Left lung (tissue), 10 donors: ENCODE results near the gene DLG2. TPM values are rescaled to one million over a fixed set of nuclear protein-coding genes. Genes with fewer than 3 reads are reported as not detected.

Source experiments
- ATAC-seq: fragments of 200-7000 bp; cut with Tn5 transposase; one replicate; pipeline ENCODE4 v1.9.1; 2020; ENCODE audit warnings: moderate library complexity
- DNase-seq, 4 donors: peaks; one replicate each; pipeline ENCODE4 v3.0.0-alpha.2; 2013 to 2020
- H3K27ac ChIP-seq, 2 donors: fragments of 200-600 bp; sonication (generic) in 1 of 2; one replicate each; pipeline versions ENCODE4 v1.5.0 to v1.8.0; 2020 to 2021
- H3K27me3 ChIP-seq, 2 donors: fragments of 200-600 bp; sonication (generic) in 1 of 2; one replicate each; pipeline versions ENCODE4 v1.5.0 to v1.8.0; 2020 to 2021
- H3K36me3 ChIP-seq, 2 donors: fragments of 200-600 bp; sonication (generic) in 1 of 2; one replicate each; pipeline versions ENCODE4 v1.5.0 to v1.8.0; 2020 to 2021
- H3K4me1 ChIP-seq, 2 donors: fragments of 200-600 bp; one replicate each; pipeline ENCODE4 v1.8.0; 2021
- H3K4me3 ChIP-seq, 2 donors: fragments of 200-600 bp; sonication (generic) in 1 of 2; one replicate each; pipeline versions ENCODE4 v1.5.0 to v1.8.0; 2020 to 2021; ENCODE audit warnings: mild to moderate bottlenecking in 1 of 2
- H3K9me3 ChIP-seq, 2 donors: fragments of 200-600 bp; sonication (generic) in 1 of 2; one replicate each; pipeline versions ENCODE4 v1.5.0 to v1.8.0; 2020 to 2021
- CTCF ChIP-seq, 2 donors: fragments of 200-600 bp; sonication (generic) in 1 of 2; IDR thresholded peaks; one replicate each; pipeline versions ENCODE4 v1.5.0 to v1.8.0; 2021; ENCODE audit warnings: antibody characterized with exemption in 2 of 2
- intact Hi-C, 2 donors: fragments of 100-400 bp; cut with DNase I; formaldehyde crosslinking; loops; one replicate each; pipeline versions ENCODE4 v1.11.2 to v1.14.2; 2022
- polyA plus RNA-seq, 6 donors: library from polyadenylated mRNA; unstranded; fragments of 120-200 nt; gene quantifications; one replicate each; pipeline ENCODE4 v1.2.1, GENCODE V29; 2013; ENCODE audit not compliant: insufficient read length in 6 of 6
- total RNA-seq, 2 donors: library from RNA; stranded (reverse); fragmentation: NEBNext Ultra II Directional; extraction: Animal tissue kit (Norgen Biotek cat#: 25700); gene quantifications; one replicate each; pipeline ENCODE4 v1.2.1, GENCODE V29; 2021
- donor health status: DM: no; HTN: yes; CAD: no.
- donor health status: DM: no; HTN: no; CAD: no.

Gene DLG2
- total and polyA plus RNA-seq, 8 donors, result 4.5 to 15.0 (median 8.6) TPM

- intact Hi-C loops, result no loop called here
- no peak for ATAC-seq
- TF ChIP-seq CTCF (IDR thresholded peaks at IDR 0.05), result no peak
Measured at GRCh38 chr11:83680321-83680720, 1946.8 kb downstream of the DLG2 start.

GRCh38 chr11:83678831-83679584, 1948.1 kb downstream of the DLG2 start:
- no peaks in the 10 kb centered on the region for H3K4me1 ChIP-seq
- H3K4me3 ChIP-seq, result no peak overlapping the region
- ATAC-seq (no peak), DNase-seq (no peak)
- no peaks in the 10 kb centered on the region for H3K9me3 ChIP-seq
- H3K36me3 ChIP-seq, result no peaks in the 10 kb centered on the region
- no peak overlapping the region for H3K27ac ChIP-seq
- no peaks in the 10 kb centered on the region for H3K27me3 ChIP-seq
- intact Hi-C loops, result no loop called here
- no peak for TF ChIP-seq CTCF (IDR thresholded peaks at IDR 0.05)

More at GRCh38 chr11:83680321-83680720, 1946.8 kb downstream of the DLG2 start:
- H3K9me3 ChIP-seq, result no peaks in the 10 kb centered on the region
- DNase-seq, result no peak
- no peaks in the 10 kb centered on the region for H3K36me3 ChIP-seq
- no peak overlapping the region for H3K4me3 ChIP-seq
- no peak overlapping the region for H3K27ac ChIP-seq
- H3K4me1 ChIP-seq, result no peaks in the 10 kb centered on the region
- H3K27me3 ChIP-seq, result no peaks in the 10 kb centered on the region

- no peak for TF ChIP-seq CTCF (IDR thresholded peaks at IDR 0.05)
- no peaks in the 10 kb centered on the region for H3K27me3 ChIP-seq
- H3K4me1 ChIP-seq, result no peaks in the 10 kb centered on the region
- H3K27ac ChIP-seq, result no peak overlapping the region
- ATAC-seq, result no peak
- H3K36me3 ChIP-seq, result no peaks in the 10 kb centered on the region
- intact Hi-C loops, result no loop called here
- DNase-seq, result no peak
- no peak overlapping the region for H3K4me3 ChIP-seq
- no peaks in the 10 kb centered on the region for H3K9me3 ChIP-seq
Measured at GRCh38 chr11:83677730-83678129, 1949.4 kb downstream of the DLG2 start.

GRCh38 chr11:83676056-83676601, 1951.0 kb downstream of the DLG2 start:
- H3K4me3 ChIP-seq, result no peak overlapping the region
- H3K36me3 ChIP-seq, result no peaks in the 10 kb centered on the region
- no peaks in the 10 kb centered on the region for H3K27me3 ChIP-seq
- no peaks in the 10 kb centered on the region for H3K4me1 ChIP-seq
- H3K27ac ChIP-seq, result no peak overlapping the region
- no peak for DNase-seq
- TF ChIP-seq CTCF (IDR thresholded peaks at IDR 0.05), result no peak
- intact Hi-C loops, result no loop called here
- no peak for ATAC-seq
- H3K9me3 ChIP-seq, result no peaks in the 10 kb centered on the region

- intact Hi-C loops, result no loop called here
- no peak for ATAC-seq
- H3K4me1 ChIP-seq, result no peaks in the 10 kb centered on the region
- H3K9me3 ChIP-seq, result no peaks in the 10 kb centered on the region
- H3K27ac ChIP-seq, result no peak overlapping the region
- H3K27me3 ChIP-seq, result no peaks in the 10 kb centered on the region
- DNase-seq, result no peak
- H3K36me3 ChIP-seq, result no peaks in the 10 kb centered on the region
- H3K4me3 ChIP-seq, result no peak overlapping the region
- TF ChIP-seq CTCF (IDR thresholded peaks at IDR 0.05), result no peak
Measured at GRCh38 chr11:83674102-83674896, 1952.8 kb downstream of the DLG2 start.
